Glutamatergic neuron (in vitro differentiated cells): ENCODE results near the gene IL34. TPM values are rescaled to one million over a fixed set of nuclear protein-coding genes. Genes with fewer than 3 reads are reported as not detected.

Experiments
- DNase-seq: peaks from one replicate; pipeline ENCODE4 v3.0.0; 2022
- H3K27ac Mint-ChIP-seq: one replicate; pipeline ENCODE4 v1.8.0; 2020; ENCODE audit warnings: mild to moderate bottlenecking, mixed read lengths, inconsistent platforms; ENCODE audit not compliant: unreplicated experiment
- H3K27me3 Mint-ChIP-seq: one replicate; pipeline ENCODE4 v1.8.0; 2020; ENCODE audit warnings: mild to moderate bottlenecking, moderate library complexity, mixed read lengths, inconsistent platforms; ENCODE audit not compliant: unreplicated experiment
- H3K36me3 Mint-ChIP-seq: one replicate; pipeline ENCODE4 v1.8.0; 2020; ENCODE audit warnings: mild to moderate bottlenecking, mixed read lengths, inconsistent platforms; ENCODE audit not compliant: unreplicated experiment
- H3K4me1 Mint-ChIP-seq: one replicate; pipeline ENCODE4 v1.8.0; 2020; ENCODE audit warnings: mild to moderate bottlenecking, low read depth, mixed read lengths, inconsistent platforms; ENCODE audit not compliant: unreplicated experiment
- H3K4me3 Mint-ChIP-seq: one replicate; pipeline ENCODE4 v1.8.0; 2020; ENCODE audit warnings: mild to moderate bottlenecking, mixed read lengths, inconsistent platforms; ENCODE audit not compliant: unreplicated experiment
- H3K9me3 Mint-ChIP-seq: one replicate; pipeline ENCODE4 v1.8.0; 2020; ENCODE audit warnings: mild to moderate bottlenecking, moderate library complexity, mixed read lengths, inconsistent platforms; ENCODE audit not compliant: unreplicated experiment
- CTCF ChIP-seq: fragments of 200-600 bp; sonication (generic); IDR thresholded peaks from one replicate; pipeline ENCODE4 v1.5.0; 2021; ENCODE audit not compliant: partially characterized antibody, unreplicated experiment
- total RNA-seq: library from RNA; stranded (reverse); fragmentation: NEBNext Ultra II Directional; extraction: Animal tissue kit (Norgen Biotek cat#: 25700); gene quantifications from one replicate; pipeline ENCODE4 v1.2.1, GENCODE V29; 2021; ENCODE audit not compliant: unreplicated experiment

IL34 gene
- total RNA-seq, 1 donor from 2014 or later = 0.42 TPM

GRCh38 chr16:70708366-70709246 is 62.2 kb downstream of the IL34 start:
- TF ChIP-seq CTCF = no peak
- no peak overlapping the region for H3K4me3 Mint-ChIP-seq
- no peaks in the 10 kb centered on the region for H3K36me3 Mint-ChIP-seq
- H3K4me1 Mint-ChIP-seq = peaks cover 18% of the 10 kb centered on the region
- H3K27ac Mint-ChIP-seq = no peak overlapping the region
- DNase-seq = no peak
- peaks cover 4% of the 10 kb centered on the region for H3K27me3 Mint-ChIP-seq
- peaks cover 3% of the 10 kb centered on the region for H3K9me3 Mint-ChIP-seq

GRCh38 chr16:70709457-70709856 is 63.1 kb downstream of the IL34 start:
- Mint-ChIP-seq H3K4me3 (no peak overlapping the region), H3K27me3 (peaks cover 4% of the 10 kb centered on the region), H3K9me3 (peaks cover 3% of the 10 kb centered on the region), H3K36me3 (no peaks in the 10 kb centered on the region), H3K4me1 (peaks cover 22% of the 10 kb centered on the region), H3K27ac (no peak overlapping the region)
- no peak for DNase-seq
- TF ChIP-seq CTCF = no peak

GRCh38 chr16:70709942-70710341 is 63.6 kb downstream of the IL34 start:
- no peaks in the 10 kb centered on the region for H3K36me3 Mint-ChIP-seq
- peaks cover 4% of the 10 kb centered on the region for H3K27me3 Mint-ChIP-seq
- TF ChIP-seq CTCF = no peak
- peaks cover 22% of the 10 kb centered on the region for H3K4me1 Mint-ChIP-seq
- DNase-seq = no peak
- H3K9me3 Mint-ChIP-seq = peaks cover 3% of the 10 kb centered on the region
- H3K27ac Mint-ChIP-seq = no peak overlapping the region
- H3K4me3 Mint-ChIP-seq = no peak overlapping the region

Other genes with a start within 250 kb of the IL34 start
- 134 TPM for gene ST3GAL2, start 207.5 kb upstream of the IL34 start, total RNA-seq
- gene FCSK, start 192.0 kb upstream of the IL34 start, total RNA-seq = 15.4 TPM
- gene COG4, start 123.0 kb upstream of the IL34 start, total RNA-seq = 70.8 TPM
- gene SF3B3, start 122.7 kb upstream of the IL34 start, total RNA-seq = 278 TPM
- 36.2 TPM for gene MTSS2, start 39.5 kb downstream of the IL34 start, total RNA-seq
- 50.2 TPM for gene VAC14, start 154.6 kb downstream of the IL34 start, total RNA-seq